ENCODE results near the gene MYD88. TPM values are rescaled to one million over a fixed set of nuclear protein-coding genes. Genes with fewer than 3 reads are reported as not detected.
A peak's percentile ranks its signal among the peaks of the same experiment; 100 is the strongest.

MYD88 gene
- total and polyA plus RNA-seq, 9 of the 15 experiments (the other 6 are each of a cell fraction or from before 2014, with no cell fraction given) = 3.2 to 47.3 (median 27.6) TPM

- TF ChIP-seq XRCC5 (IDR thresholded peaks at IDR 0.05; ENCODE audit: low read depth, low read length) = 0 out of 2 replicates have a peak, but pooled peaks have one; percentile 55
- TF ChIP-seq CTBP1 (IDR thresholded peaks at IDR 0.05; ENCODE audit: borderline replicate concordance) = 0 out of 2 replicates have a peak, but pooled peaks have one; percentile 53
- TF ChIP-seq MXD1 (CRISPR knock-in tag; IDR thresholded peaks at IDR 0.05; ENCODE audit: borderline replicate concordance, poor library complexity, severe bottlenecking) = no peak
- TF ChIP-seq, protein P1, sequence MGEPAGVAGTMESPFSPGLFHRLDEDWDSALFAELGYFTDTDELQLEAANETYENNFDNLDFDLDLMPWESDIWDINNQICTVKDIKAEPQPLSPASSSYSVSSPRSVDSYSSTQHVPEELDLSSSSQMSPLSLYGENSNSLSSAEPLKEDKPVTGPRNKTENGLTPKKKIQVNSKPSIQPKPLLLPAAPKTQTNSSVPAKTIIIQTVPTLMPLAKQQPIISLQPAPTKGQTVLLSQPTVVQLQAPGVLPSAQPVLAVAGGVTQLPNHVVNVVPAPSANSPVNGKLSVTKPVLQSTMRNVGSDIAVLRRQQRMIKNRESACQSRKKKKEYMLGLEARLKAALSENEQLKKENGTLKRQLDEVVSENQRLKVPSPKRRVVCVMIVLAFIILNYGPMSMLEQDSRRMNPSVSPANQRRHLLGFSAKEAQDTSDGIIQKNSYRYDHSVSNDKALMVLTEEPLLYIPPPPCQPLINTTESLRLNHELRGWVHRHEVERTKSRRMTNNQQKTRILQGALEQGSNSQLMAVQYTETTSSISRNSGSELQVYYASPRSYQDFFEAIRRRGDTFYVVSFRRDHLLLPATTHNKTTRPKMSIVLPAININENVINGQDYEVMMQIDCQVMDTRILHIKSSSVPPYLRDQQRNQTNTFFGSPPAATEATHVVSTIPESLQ (CRISPR knock-in tag; IDR thresholded peaks at IDR 0.05) = no peak
- no peak for TF ChIP-seq SP1 (CRISPR knock-in tag; IDR thresholded peaks at IDR 0.05)
- no peak for TF ChIP-seq FOXA1 (IDR thresholded peaks at IDR 0.05; ENCODE audit: borderline replicate concordance)
- no peak for TF ChIP-seq ZNF3 (CRISPR knock-in tag; IDR thresholded peaks at IDR 0.05)
- no peak for TF ChIP-seq POLR2AphosphoS5 (IDR thresholded peaks at IDR 0.05; ENCODE audit: control insufficient read depth, insufficient read depth, low read depth, low read length)
- TF ChIP-seq E2F3 (CRISPR knock-in tag; IDR thresholded peaks at IDR 0.05) = no peak
- peak; percentile 39; the same call in 1 of the 2 replicates for TF ChIP-seq CXXC5 (CRISPR knock-in tag; IDR thresholded peaks at IDR 0.05)
- no peak for TF ChIP-seq ZNF253 (CRISPR knock-in tag; conservative IDR thresholded peaks at IDR 0.05)
- TF ChIP-seq HNRNPH1 (optimal IDR thresholded peaks at IDR 0.05; ENCODE audit: low read depth, low read length) = no peak
- TF ChIP-seq ZNF511 (CRISPR knock-in tag; IDR thresholded peaks at IDR 0.05) = no peak
- no peak for TF ChIP-seq NKRF (IDR thresholded peaks at IDR 0.05; ENCODE audit: borderline replicate concordance)
- peak; percentile 29; the same call in 1 of the 2 replicates for TF ChIP-seq ERF (CRISPR knock-in tag; IDR thresholded peaks at IDR 0.05)
- TF ChIP-seq POLR3A (IDR thresholded peaks at IDR 0.05; ENCODE audit: borderline replicate concordance, extremely low read depth, insufficient read depth, insufficient read length) = no peak
- no peak for TF ChIP-seq ETV1 (tag; conservative IDR thresholded peaks at IDR 0.05; ENCODE audit: low read depth)
- no peak for TF ChIP-seq SIN3B (IDR thresholded peaks at IDR 0.05; ENCODE audit: low read depth)
- 0 out of 2 replicates have a peak, but pooled peaks have one; percentile 33 for TF ChIP-seq GABPB1 (CRISPR knock-in tag; IDR thresholded peaks at IDR 0.05)
- 0 out of 2 replicates have a peak, but pooled peaks have one; percentile 21 for TF ChIP-seq POLR2A (conservative IDR thresholded peaks at IDR 0.05)
- TF ChIP-seq SMC3 (conservative IDR thresholded peaks at IDR 0.05; ENCODE audit: insufficient read depth, low read depth, low read length) = peak; percentile 96
- no peak for TF ChIP-seq ZNF699 (CRISPR knock-in tag; IDR thresholded peaks at IDR 0.05; ENCODE audit: insufficient replicate concordance)
These were observed 20.6 kb upstream of the MYD88 start (continued) for GRCh38 chr3:38117748-38118420.
